ENCODE data around the gene DISP3.

DISP3 gene

GRCh38 chr1:11546456-11546855, 67.5 kb downstream of the DISP3 start:
- DNase-seq (ENCODE audit: low read depth): no peak

GRCh38 chr1:11550664-11551283, 71.8 kb downstream of the DISP3 start:
- peak; percentile 11 for DNase-seq (ENCODE audit: low read depth)

- no peak for DNase-seq (ENCODE audit: low read depth)
Observed at GRCh38 chr1:11558276-11558675, 79.3 kb downstream of the DISP3 start.

- no peak for DNase-seq (ENCODE audit: low read depth)
Observed at GRCh38 chr1:11558871-11559590, 80.1 kb downstream of the DISP3 start.

GRCh38 chr1:11559591-11559970, 80.6 kb downstream of the DISP3 start:
- DNase-seq (ENCODE audit: low read depth): no peak

- DNase-seq (ENCODE audit: low read depth): no peak
Observed at GRCh38 chr1:11560061-11560460, 81.1 kb downstream of the DISP3 start.

- DNase-seq (ENCODE audit: low read depth): no peak
Observed at GRCh38 chr1:11561740-11562139, 82.8 kb downstream of the DISP3 start.

- no peak for DNase-seq (ENCODE audit: low read depth)
Observed at GRCh38 chr1:11562664-11563063, 83.7 kb downstream of the DISP3 start.

- no peak for DNase-seq (ENCODE audit: low read depth)
Observed at GRCh38 chr1:11563560-11564069, 84.7 kb downstream of the DISP3 start.

GRCh38 chr1:11564237-11564636, 85.3 kb downstream of the DISP3 start:
- DNase-seq (ENCODE audit: low read depth): no peak

GRCh38 chr1:11566042-11566850, 87.3 kb downstream of the DISP3 start:
- DNase-seq (ENCODE audit: low read depth): no peak

- no peak for DNase-seq (ENCODE audit: low read depth)
Observed at GRCh38 chr1:11567244-11568065, 88.5 kb downstream of the DISP3 start.

- no peak for DNase-seq (ENCODE audit: low read depth)
Observed at GRCh38 chr1:11568687-11569086, 89.7 kb downstream of the DISP3 start.

- DNase-seq (ENCODE audit: low read depth): no peak
Observed at GRCh38 chr1:11569551-11569950, 90.6 kb downstream of the DISP3 start.

- no peak for DNase-seq (ENCODE audit: low read depth)
Observed at GRCh38 chr1:11569954-11570353, 91.0 kb downstream of the DISP3 start.

- DNase-seq (ENCODE audit: low read depth): no peak
Observed at GRCh38 chr1:11570821-11571380, 91.9 kb downstream of the DISP3 start.

- DNase-seq (ENCODE audit: low read depth): no peak
Observed at GRCh38 chr1:11571906-11572616, 93.1 kb downstream of the DISP3 start.

GRCh38 chr1:11573116-11573692, 94.2 kb downstream of the DISP3 start:
- no peak for DNase-seq (ENCODE audit: low read depth)

- DNase-seq (ENCODE audit: low read depth): no peak
Observed at GRCh38 chr1:11575553-11575952, 96.6 kb downstream of the DISP3 start.

- DNase-seq (ENCODE audit: low read depth): no peak
Observed at GRCh38 chr1:11576109-11576875, 97.3 kb downstream of the DISP3 start.

All from stimulated activated CD8-positive, alpha-beta memory T cell treated with anti-CD3 and anti-CD28 coated beads, Interleukin-4, amount 100 ng/mL, for 24 hours (primary cell).